NK-92 (cell line): Measurements from ENCODE around the gene OR51B2.
"Not testable (repeated sequence)": the region's sequence is repeated elsewhere in the genome, so short reads cannot be mapped to it uniquely, and the experiment has no call there.

Experiments used
- DNase-seq: peaks from one replicate; lab custom pipeline; 2025; ENCODE audit not compliant: unreplicated experiment; lab: John Stamatoyannopoulos, UW

The OR51B2 gene

GRCh38 chr11:5324197-5324596 lies at the start of gene OR51B2:
TSS of gene OR51B2 (minus strand) at chr11:5324297. CDS start at chr11:5324297, 0 bp downstream.
- DNase-seq = no peak

GRCh38 chr11:5369789-5370188 lies 45.7 kb upstream of the OR51B2 start:
- no peak for DNase-seq

- no peak for DNase-seq
These were observed 44.5 kb upstream of the OR51B2 start for GRCh38 chr11:5368502-5369043.

- no peak for DNase-seq
These were observed 43.5 kb upstream of the OR51B2 start for GRCh38 chr11:5367448-5368074.

GRCh38 chr11:5366856-5367255 lies 42.8 kb upstream of the OR51B2 start:
- DNase-seq = no peak

GRCh38 chr11:5366365-5366764 lies 42.3 kb upstream of the OR51B2 start:
- not testable (repeated sequence) for DNase-seq

GRCh38 chr11:5364214-5364613 lies 40.1 kb upstream of the OR51B2 start:
- DNase-seq = no peak

GRCh38 chr11:5363679-5364078 lies 39.6 kb upstream of the OR51B2 start:
- no peak for DNase-seq

GRCh38 chr11:5362017-5362625 lies 38.0 kb upstream of the OR51B2 start:
- no peak for DNase-seq

- not testable (repeated sequence) for DNase-seq
These were observed 31.9 kb upstream of the OR51B2 start for GRCh38 chr11:5356031-5356430.

GRCh38 chr11:5351208-5351607 lies 27.1 kb upstream of the OR51B2 start, which contains the start of gene OR51B6:
TSS of gene OR51B6 (plus strand) at chr11:5351508. CDS start at chr11:5351508, 0 bp downstream.
- no peak for DNase-seq

- no peak for DNase-seq
These were observed 25.5 kb upstream of the OR51B2 start for GRCh38 chr11:5349550-5349949.

GRCh38 chr11:5348551-5349194 lies 24.6 kb upstream of the OR51B2 start:
- no peak for DNase-seq

- DNase-seq = no peak
These were observed 21.7 kb upstream of the OR51B2 start for GRCh38 chr11:5345831-5346230.

- DNase-seq = no peak
These were observed 19.6 kb upstream of the OR51B2 start, which contains the start of gene OR51B5 for GRCh38 chr11:5343474-5344335. TSS of gene OR51B5 (minus strand) at chr11:5343524. CDS start at chr11:5343524, 0 bp downstream.

GRCh38 chr11:5339771-5340322 lies 15.8 kb upstream of the OR51B2 start:
- DNase-seq = no peak

- not testable (repeated sequence) for DNase-seq
These were observed 13.2 kb upstream of the OR51B2 start for GRCh38 chr11:5337253-5337652.

- no peak for DNase-seq
These were observed 12.2 kb upstream of the OR51B2 start for GRCh38 chr11:5336331-5336730.

GRCh38 chr11:5335170-5335569 lies 11.1 kb upstream of the OR51B2 start:
- no peak for DNase-seq

GRCh38 chr11:5317292-5317691 lies 6.8 kb downstream of the OR51B2 start:
- DNase-seq = no peak
